Psoas muscle (tissue), 8 donors: Measurements from ENCODE around the gene GPR151. TPM values are rescaled to one million over a fixed set of nuclear protein-coding genes. Genes with fewer than 3 reads are reported as not detected.

Source experiments
- ATAC-seq, 4 donors: fragments of 200-7000 bp; cut with Tn5 transposase; one replicate each; pipeline ENCODE4 v1.9.1; 2020; ENCODE audit warnings: moderate library complexity in 3 of 4, mild to moderate bottlenecking in 2 of 4
- DNase-seq, 2 donors: peaks; one replicate each; pipeline ENCODE4 v3.0.0-alpha.2; 2020
- H3K27ac ChIP-seq: fragments of 200-600 bp; one replicate; pipeline ENCODE4 v1.8.0; 2022
- H3K27me3 ChIP-seq, 3 donors: fragments of 200-600 bp in 1 of 3; one replicate each; pipeline versions ENCODE4 v1.6.1 to v1.8.0; 2013 to 2022; ENCODE audit warnings: low read length in 2 of 3, mild to moderate bottlenecking in 2 of 3, moderate library complexity in 1 of 3; ENCODE audit not compliant: insufficient read depth in 3 of 3
- H3K36me3 ChIP-seq, 2 donors: fragments of 200-600 bp in 1 of 2; one replicate each; pipeline versions ENCODE4 v1.6.1 to v1.8.0; 2013 to 2022; ENCODE audit warnings: low read depth in 1 of 2, mild to moderate bottlenecking in 1 of 2, moderate library complexity in 1 of 2; ENCODE audit not compliant: insufficient read depth in 1 of 2
- H3K4me1 ChIP-seq: fragments of 200-600 bp; one replicate; pipeline ENCODE4 v1.8.0; 2022
- H3K4me3 ChIP-seq: fragments of 200-600 bp; one replicate; pipeline ENCODE4 v1.8.0; 2022; ENCODE audit warnings: mild to moderate bottlenecking
- H3K9me3 ChIP-seq: fragments of 200-600 bp; one replicate; pipeline ENCODE4 v1.8.0; 2022
- WGBS, 3 donors: extraction: QIAGEN DNeasy Blood & Tissue Kit; methylation state at CpG; one replicate each; pipeline versions ENCODE4 v1.1.6 to v1.1.7; 2013; 5-methylcytosine and 5-hydroxymethylcytosine counted together
- intact Hi-C, 2 donors: fragments of 100-400 bp; cut with DNase I; formaldehyde crosslinking; loops; one replicate each; pipeline versions ENCODE4 v1.11.0 to v1.14.2; 2022
- polyA plus RNA-seq, 3 donors: library from polyadenylated mRNA; stranded (reverse); fragments of 200-250 nt; gene quantifications; one replicate each; pipeline ENCODE4 v1.2.3, GENCODE V29; 2013
- total RNA-seq, 4 donors: library from RNA; stranded (reverse); fragmentation: NEBNext Ultra II Directional in 2 of 4; extraction: Animal tissue kit (Norgen Biotek cat#: 25700) in 2 of 4; gene quantifications; one replicate each; pipeline versions ENCODE4 v1.2.1 to v1.2.4, GENCODE V29; 2021 to 2023
- TF ChIP-seq, protein P1 (sequence below): fragments of 200-600 bp; IDR thresholded peaks from one replicate; pipeline ENCODE4 v1.8.0; 2022; ENCODE audit warnings: antibody characterized with exemption
- donor health status: healthy with polysubstance abuse.
- donor health status: DM: no; HTN: no; CAD: no; lungs with moderate emphysema.
- donor health status: Bipolar disorder and iron deficiency.
- donor health status: healthy.
- donor health status: DM: yes; HTN: yes; CAD: no.
- donor health status: DM: no; HTN: no; CAD: no.
- donor health status: DM: no; HTN: no; CAD: no.
- donor health status: DM: yes; HTN: yes; CAD: no.

GPR151 gene
- total and polyA plus RNA-seq, 7 donors, result not detected

DNA sequence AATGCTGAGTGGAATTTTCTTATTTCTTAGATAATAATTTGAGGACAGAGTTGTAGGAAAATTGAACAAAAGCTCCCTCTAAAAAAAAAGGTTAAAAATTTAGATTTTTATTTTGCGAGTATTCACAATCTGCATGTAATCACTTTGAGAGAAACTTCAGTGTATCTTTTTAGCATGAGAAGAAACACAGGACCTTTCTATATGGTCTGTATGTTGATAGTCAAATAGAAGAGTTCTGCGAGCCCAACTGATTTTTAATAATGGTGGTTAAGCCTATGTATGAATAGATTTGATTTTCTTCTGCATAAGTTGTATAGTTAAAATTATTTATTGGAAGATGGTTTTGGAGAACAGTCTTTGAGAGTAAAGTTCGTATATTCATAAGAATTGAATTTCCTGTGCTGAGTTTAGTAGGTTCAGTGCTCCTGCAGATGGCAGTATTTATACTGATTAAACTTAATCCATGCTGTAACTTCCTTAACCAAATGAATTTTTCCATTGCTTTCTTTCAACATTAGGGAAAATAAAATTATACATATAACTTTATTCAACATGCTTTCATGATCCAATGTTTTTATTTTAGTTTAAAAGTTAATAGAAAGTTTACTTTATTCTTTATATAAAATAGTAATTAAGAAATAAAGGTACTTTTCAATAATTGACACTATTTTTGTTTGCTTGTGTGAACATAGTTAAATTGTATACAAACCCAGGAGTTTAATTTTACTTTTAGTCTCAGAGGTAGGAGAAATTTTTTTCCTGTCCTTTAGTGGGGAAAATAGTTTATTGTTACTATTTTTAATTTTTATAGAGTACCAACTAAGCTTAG is 49.3 kb downstream of the GPR151 start:
- WGBS, 3 donors, result 69 to 77% (median 74%) methylated on average over 3 of the region's 3 CpGs
- no peaks in the 10 kb centered on the region for H3K9me3 ChIP-seq
- no peaks in the 10 kb centered on the region for H3K4me1 ChIP-seq
- no peak overlapping the region for H3K27ac ChIP-seq
- DNase-seq, result no peak
- no peak overlapping the region for H3K4me3 ChIP-seq
- TF ChIP-seq, protein P1, sequence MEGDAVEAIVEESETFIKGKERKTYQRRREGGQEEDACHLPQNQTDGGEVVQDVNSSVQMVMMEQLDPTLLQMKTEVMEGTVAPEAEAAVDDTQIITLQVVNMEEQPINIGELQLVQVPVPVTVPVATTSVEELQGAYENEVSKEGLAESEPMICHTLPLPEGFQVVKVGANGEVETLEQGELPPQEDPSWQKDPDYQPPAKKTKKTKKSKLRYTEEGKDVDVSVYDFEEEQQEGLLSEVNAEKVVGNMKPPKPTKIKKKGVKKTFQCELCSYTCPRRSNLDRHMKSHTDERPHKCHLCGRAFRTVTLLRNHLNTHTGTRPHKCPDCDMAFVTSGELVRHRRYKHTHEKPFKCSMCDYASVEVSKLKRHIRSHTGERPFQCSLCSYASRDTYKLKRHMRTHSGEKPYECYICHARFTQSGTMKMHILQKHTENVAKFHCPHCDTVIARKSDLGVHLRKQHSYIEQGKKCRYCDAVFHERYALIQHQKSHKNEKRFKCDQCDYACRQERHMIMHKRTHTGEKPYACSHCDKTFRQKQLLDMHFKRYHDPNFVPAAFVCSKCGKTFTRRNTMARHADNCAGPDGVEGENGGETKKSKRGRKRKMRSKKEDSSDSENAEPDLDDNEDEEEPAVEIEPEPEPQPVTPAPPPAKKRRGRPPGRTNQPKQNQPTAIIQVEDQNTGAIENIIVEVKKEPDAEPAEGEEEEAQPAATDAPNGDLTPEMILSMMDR, result peak; percentile 26
- peaks cover 9 to 85% of the 10 kb centered on the region in 2 donors for H3K36me3 ChIP-seq
- no peak for ATAC-seq
- no peaks in the 10 kb centered on the region for H3K27me3 ChIP-seq
- intact Hi-C loops, result no loop called here

GRCh38 chr5:146463446-146463845 is 52.5 kb downstream of the GPR151 start:
- H3K27ac ChIP-seq, result no peak overlapping the region
- H3K4me1 ChIP-seq, result no peaks in the 10 kb centered on the region
- TF ChIP-seq, protein P1, result no peak
- H3K27me3 ChIP-seq, result no peaks in the 10 kb centered on the region
- intact Hi-C loops, result no loop called here
- no peak overlapping the region for H3K4me3 ChIP-seq
- peaks cover 8 to 84% of the 10 kb centered on the region in 2 donors for H3K36me3 ChIP-seq
- WGBS, 3 donors, result 91 to 95% (median 91%) methylated on average over 6 of the region's 6 CpGs
- DNase-seq, result no peak
- H3K9me3 ChIP-seq, result no peaks in the 10 kb centered on the region
- no peak for ATAC-seq

Other genes with a start within 250 kb of the GPR151 start
- not detected for gene POU4F3, start 177.4 kb downstream of the GPR151 start, total RNA-seq
- under 1 TPM in 1 of 3 donors, not detected in 2; 0.04 TPM for gene POU4F3, start 177.4 kb downstream of the GPR151 start, polyA plus RNA-seq
- gene TCERG1, start 68.9 kb downstream of the GPR151 start, total RNA-seq, result 10 to 100 TPM; 20.9 to 44.3 (median 44.0) TPM
- gene TCERG1, start 68.9 kb downstream of the GPR151 start, polyA plus RNA-seq, result 10 to 100 TPM; 18.4 to 30.5 (median 23.5) TPM